ENCODE results near the gene FOXP1.

GRCh38 chr3:70919661-70920060 lies 663.9 kb downstream of the FOXP1 start:
- TF ChIP-seq EZH2 (IDR thresholded peaks at IDR 0.05; ENCODE audit: borderline replicate concordance, low read depth, low read length, poor library complexity, severe bottlenecking) (no peak), CTCF (conservative IDR thresholded peaks at IDR 0.05; ENCODE audit: low read depth, low read length) (no peak)
